Measurements from ENCODE around the gene BMERB1.

GRCh38 chr16:15526731-15527130, 92.3 kb downstream of the BMERB1 start:
- no peak for TF ChIP-seq CTCF (IDR thresholded peaks at IDR 0.05)
- TF ChIP-seq POLR2A (IDR thresholded peaks at IDR 0.05), result no peak
- TF ChIP-seq POLR2AphosphoS5 (IDR thresholded peaks at IDR 0.05), result no peak
